GM21360 (cell line): ENCODE measurements around the gene IGSF6.
"Not testable (repeated sequence)": the region's sequence is repeated elsewhere in the genome, so short reads cannot be mapped to it uniquely, and the experiment has no call there.

Experiments used
- ATAC-seq: cut with Tn5 transposase; IDR thresholded peaks from one replicate; pipeline ENCODE4 v1.9.1; 2021; ENCODE audit warnings: mild to moderate bottlenecking, moderate library complexity; ENCODE audit not compliant: unreplicated experiment

The IGSF6 gene

GRCh38 chr16:21652453-21652852, at the start of gene IGSF6:
IGSF6 (minus strand) TSS chr16:21652608; CDS start chr16:21652598, 10 bp downstream.
- ATAC-seq = no peak

- ATAC-seq = no peak
Measured at GRCh38 chr16:21701271-21701670, 48.9 kb upstream of the IGSF6 start.

GRCh38 chr16:21698169-21699032, 46.0 kb upstream of the IGSF6 start:
- ATAC-seq = no peak

- ATAC-seq = no peak
Measured at GRCh38 chr16:21697032-21697431, 44.6 kb upstream of the IGSF6 start.

DNA sequence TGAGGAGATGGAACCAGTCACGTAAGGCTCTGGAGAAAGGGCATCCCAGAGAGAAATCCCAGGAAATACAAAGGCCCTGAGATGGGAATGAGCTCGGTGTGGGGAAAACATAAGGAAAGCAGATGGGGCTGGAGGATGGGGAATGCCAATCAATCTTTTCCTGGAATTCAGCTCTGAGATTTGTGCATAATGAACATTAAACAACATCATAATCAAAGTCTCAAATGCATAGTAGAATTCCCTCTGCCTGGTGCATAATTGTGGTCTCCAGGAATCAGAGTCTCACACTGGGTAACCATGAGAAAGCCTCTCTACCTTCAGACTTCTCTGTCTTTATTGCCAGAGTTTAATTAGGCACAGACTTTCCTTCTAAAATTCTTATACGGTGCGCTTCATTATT, 42.2 kb upstream of the IGSF6 start:
- no peak for ATAC-seq

GRCh38 chr16:21690967-21691366, 38.6 kb upstream of the IGSF6 start:
- ATAC-seq = not testable (repeated sequence)

GRCh38 chr16:21689107-21689506, 36.7 kb upstream of the IGSF6 start:
- ATAC-seq = no peak

DNA sequence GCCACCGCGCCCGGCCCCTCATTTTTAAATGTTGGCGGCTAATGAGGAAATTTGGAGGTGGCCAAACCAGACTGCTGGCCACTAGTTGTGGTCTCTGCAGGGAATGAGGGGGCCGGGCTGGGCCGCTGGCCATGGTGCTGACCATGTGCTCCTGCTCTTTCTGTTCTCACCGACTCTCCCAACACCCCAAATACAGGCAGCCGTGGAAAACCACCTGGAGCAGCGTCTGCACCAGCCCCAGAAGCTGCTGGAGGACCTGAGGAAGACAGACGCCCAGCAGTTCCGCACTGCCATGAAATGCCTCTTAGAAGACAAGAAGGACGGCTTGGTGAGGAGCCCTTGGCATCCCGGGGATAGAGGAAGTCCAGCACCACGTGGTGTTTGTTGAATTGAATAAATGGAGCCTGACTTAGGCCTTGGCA, 32.6 kb upstream of the IGSF6 start:
- no peak for ATAC-seq

DNA sequence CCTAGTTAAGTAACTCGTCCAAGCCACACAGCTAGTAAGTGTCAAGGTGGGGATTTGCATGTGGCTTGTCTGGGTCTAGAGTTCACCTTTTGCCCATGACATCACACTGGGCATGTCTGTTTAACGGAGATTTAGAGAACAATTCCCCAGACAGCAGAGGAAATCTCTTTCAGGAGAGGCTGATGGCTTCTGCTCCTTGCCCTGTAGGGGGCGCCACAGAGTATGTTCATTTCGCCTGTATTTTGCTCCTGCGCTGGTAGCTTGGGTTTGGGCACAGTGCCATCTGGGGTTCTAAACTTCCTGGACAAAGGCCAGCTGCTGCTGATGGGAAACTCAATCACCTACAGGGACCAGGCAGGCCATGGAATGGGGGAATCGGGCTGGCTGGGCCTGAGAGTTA, 31.8 kb upstream of the IGSF6 start:
- no peak for ATAC-seq

GRCh38 chr16:21683184-21683583, 30.8 kb upstream of the IGSF6 start:
- ATAC-seq = no peak

GRCh38 chr16:21680714-21681113, 28.3 kb upstream of the IGSF6 start:
- ATAC-seq = not testable (repeated sequence)

- not testable (repeated sequence) for ATAC-seq
Measured at GRCh38 chr16:21674456-21674855, 22.0 kb upstream of the IGSF6 start.

DNA sequence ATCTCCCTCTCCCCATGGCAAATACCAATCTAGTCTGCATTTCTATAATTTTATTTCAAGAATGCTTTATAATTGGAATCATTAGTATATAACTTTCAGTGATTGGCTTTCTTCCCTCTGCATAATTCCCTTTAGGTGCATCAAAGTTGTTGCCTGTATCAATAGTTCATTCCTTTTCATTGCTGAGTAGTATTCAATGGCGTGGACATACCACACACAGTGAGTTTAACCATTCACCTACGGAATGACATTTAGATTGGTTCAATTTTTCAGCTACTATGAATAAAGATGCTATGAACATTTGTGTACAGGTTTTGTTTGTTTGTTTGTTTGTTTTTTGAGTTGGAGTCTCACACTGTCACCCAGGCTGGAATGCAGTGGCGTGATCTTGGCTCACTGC, 21.1 kb upstream of the IGSF6 start:
- ATAC-seq = no peak

- ATAC-seq = no peak
Measured at GRCh38 chr16:21667575-21667974, 15.2 kb upstream of the IGSF6 start.

GRCh38 chr16:21666772-21667171, 14.4 kb upstream of the IGSF6 start:
- ATAC-seq = no peak

- ATAC-seq = no peak
Measured at GRCh38 chr16:21664801-21665492, 12.5 kb upstream of the IGSF6 start.

- no peak for ATAC-seq
Measured at GRCh38 chr16:21663889-21664647, 11.7 kb upstream of the IGSF6 start, which contains the start of gene OTOA. OTOA (plus strand) TSS chr16:21663968; CDS start chr16:21678515, 14,547 bp downstream.

- no peak for ATAC-seq
Measured at GRCh38 chr16:21659124-21659523, 6.7 kb upstream of the IGSF6 start.

DNA sequence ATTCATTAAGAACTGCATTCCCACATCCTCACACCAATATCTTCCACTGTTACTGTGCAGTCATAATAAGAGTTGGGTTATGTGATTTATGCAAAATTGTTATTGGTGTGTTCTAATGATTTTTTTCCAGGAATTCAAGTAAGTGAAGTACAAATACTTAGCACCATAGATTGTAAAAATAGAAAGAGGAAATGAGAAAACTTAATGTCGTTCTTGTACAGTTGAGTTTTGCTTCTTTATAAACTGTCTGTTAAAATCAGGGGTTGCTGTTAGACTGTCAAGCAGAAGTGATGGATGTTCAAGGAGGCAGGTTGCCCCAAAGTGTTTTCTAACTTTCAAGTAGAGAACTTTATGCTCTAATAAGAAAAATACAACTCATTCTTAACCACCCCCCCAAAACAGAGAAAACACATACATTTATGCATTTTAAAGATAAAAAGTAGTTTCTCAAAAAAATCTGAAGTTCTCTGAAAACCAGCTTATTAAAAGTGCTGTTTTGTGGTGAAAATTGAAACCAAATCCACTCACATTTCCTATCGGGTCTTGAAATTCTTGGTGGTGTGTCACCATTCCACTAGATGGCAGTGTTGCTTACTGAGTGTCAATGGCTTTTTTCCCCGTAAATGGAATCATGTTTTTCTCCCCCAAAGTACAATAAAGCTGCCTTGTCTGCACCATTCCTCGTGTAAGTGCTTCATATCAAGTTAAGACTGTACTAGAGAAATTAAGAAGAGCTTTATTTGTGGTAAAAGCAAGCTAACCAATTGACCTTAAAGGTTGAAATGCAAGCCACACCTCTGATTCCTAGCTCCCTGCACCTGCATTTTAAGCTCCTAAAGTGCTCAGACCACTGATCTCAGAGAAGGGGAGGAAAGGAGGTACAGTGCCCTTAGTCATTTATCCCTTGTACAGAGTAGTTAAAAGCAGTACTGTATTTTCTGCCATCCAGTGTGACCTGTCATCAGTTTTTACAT, 4.7 kb upstream of the IGSF6 start:
- ATAC-seq = no peak

DNA sequence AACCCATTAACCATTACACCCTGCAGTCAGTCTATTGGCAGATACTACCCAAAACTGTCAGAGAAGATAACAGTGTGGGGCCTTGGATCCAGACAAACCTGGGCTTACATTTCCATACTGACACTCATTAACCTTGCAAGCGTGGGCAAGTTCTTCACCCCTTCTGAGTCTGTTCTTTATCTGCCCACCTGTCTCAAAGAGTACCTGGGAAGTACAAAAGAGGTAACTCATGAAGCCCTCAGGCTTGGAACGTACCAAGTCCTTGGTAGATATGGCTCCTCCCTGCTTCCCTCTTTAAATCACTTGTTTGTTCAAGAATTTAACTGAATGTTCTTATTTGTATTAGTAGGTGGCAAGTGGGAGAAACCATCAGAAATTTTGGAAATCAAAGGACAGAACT, 2.5 kb upstream of the IGSF6 start:
- ATAC-seq = no peak
